ENCODE data around the gene OLIG2.

Gene OLIG2

DNA sequence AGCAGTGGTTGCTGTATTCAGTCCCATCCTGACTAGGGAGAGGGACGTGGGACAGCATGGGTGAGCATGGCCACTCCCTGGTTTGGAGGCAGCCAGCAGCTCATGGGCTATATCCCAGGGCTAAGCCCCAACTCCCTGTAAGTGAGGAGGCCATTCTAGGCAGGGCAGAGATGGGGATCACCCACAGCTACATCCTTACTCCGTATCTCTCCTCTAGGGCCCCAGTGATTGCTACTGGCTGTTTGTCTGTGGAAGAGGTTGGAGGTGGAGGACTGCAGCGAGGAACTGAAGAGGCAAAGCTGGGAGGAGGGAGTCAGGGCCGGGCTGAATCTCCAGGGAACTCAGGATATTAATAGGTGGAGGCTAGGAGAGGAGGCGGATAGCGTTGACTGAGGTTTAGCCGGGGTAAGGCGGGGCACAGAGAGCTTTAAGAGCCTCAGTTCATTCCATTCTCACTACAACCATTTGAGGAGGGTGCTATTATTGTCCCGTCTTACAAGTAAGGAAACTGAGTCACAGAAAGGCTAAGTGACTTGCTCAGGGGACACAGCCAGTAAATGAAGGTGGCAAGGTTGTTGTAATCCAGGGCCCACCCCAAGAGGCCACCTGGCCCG is 6.8 kb downstream of the OLIG2 start:
- DNase-seq (ENCODE audit: low read depth, low spot score) = no peak

DNA sequence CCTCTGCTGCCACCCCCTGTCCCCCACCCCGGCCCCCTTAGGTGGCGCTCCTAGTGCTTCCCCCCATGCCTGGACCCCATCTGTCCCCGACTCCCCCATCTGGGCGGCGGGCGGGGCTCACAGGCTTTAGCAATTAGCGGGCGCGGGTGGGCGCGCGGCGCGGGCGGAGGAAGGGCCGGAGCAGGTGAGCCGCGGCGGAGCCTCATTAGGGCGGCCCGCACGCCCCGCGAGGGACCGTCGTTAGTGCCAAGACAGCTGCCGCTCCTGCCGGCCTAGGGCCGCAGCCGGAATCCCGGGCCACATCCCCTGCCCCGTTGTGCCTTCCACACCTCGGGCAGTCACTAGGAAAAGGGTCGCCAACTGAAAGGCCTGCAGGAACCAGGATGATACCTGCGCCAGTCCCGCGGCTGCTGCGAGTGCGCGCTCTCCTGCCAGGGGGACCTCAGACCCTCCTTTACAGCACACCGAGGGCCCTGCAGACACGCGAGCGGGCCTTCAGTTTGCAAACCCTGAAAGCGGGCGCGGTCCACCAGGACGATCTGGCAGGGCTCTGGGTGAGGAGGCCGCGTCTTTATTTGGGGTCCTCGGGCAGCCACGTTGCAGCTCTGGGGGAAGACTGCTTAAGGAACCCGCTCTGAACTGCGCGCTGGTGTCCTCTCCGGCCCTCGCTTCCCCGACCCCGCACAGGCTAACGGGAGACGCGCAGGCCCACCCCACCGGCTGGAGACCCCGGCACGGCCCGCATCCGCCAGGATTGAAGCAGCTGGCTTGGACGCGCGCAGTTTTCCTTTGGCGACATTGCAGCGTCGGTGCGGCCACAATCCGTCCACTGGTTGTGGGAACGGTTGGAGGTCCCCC is 7.6 kb downstream of the OLIG2 start:
- DNase-seq (ENCODE audit: low read depth, low spot score) = no peak

- no peak for DNase-seq (ENCODE audit: low read depth, low spot score)
Observed at GRCh38 chr21:33033961-33034413, 8.3 kb downstream of the OLIG2 start.

GRCh38 chr21:33035147-33035546 is 9.4 kb downstream of the OLIG2 start:
- DNase-seq (ENCODE audit: low read depth, low spot score) = no peak

GRCh38 chr21:33036430-33037162 is 10.9 kb downstream of the OLIG2 start:
- no peak for DNase-seq (ENCODE audit: low read depth, low spot score)

GRCh38 chr21:33037501-33037900 is 11.8 kb downstream of the OLIG2 start:
- DNase-seq (ENCODE audit: low read depth, low spot score) = no peak

DNA sequence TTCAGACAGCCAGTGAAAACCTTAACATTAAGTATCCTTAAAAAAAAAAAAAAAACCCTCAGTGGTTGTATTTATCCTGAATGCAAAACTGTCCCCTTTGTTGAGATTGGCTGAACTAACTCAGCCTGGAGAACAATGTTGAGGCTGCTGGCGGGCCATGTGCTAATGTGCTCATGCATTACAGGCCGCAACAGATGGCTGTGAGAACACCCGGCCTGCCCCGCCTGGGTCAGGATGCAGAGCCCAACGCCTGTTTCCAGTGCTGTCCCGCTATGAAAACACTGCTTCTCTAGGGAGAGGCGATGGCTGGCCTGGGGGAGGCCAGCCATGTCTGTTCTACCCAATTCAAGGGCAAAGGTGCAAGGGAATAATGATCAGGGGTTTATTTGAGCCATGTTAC is 13.8 kb downstream of the OLIG2 start:
- no peak for DNase-seq (ENCODE audit: low read depth, low spot score)

DNA sequence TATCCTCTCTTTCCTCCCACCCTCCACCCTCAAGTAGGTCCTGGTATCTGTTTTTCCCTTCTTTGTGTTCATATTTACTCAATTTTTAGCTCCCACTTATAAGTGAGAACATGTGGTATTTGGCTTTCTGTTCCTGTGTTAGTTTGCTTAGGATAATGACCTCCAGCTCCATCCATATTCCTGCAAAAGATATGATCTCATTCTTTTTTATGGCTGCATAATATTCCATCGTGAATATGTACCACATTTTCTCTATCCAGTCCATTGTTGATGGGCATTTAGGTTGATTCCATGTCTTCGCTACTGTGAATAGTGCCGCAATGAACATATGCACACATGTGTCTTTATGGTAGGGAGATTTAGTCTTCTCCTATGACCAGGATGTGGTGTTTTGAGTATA is 14.5 kb downstream of the OLIG2 start:
- DNase-seq (ENCODE audit: low read depth, low spot score) = no peak

DNA sequence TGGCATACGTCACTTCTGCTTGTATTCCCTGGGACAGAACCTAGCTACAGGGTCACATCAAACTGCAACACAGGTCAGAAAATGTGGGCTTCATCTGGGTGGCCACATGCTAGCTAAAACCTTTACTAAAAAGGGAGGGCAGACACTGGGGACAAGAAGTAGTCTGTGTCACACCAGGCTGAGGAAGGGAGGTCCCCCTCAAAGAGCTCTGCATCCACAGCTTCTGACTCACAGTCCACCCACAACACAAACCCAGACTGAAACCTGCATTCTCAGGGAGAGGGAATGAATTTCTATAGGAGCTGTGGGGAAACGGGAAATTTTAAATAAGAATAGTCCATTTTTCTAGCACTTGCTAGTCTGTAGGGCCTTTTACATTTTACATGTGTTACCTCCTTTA is 16.2 kb downstream of the OLIG2 start:
- DNase-seq (ENCODE audit: low read depth, low spot score) = no peak

DNA sequence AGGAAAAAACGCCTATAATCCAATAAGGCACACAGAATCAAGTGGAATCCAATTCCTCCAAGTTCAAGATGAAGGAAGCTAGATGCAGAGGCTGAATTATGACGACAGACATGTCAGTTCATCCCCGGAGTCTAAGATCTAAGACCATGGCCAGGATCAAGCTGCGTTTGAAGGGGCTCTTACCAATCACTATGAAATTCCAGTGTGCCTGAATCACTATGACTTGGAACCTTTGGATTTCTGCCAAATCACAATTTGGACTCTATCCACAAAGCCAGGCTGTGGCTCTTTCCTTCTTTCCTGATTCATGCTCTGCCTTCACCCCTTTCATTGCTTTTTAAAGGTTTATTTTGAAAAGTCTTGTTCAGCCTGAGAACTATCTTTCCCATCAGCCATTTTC is 17.1 kb downstream of the OLIG2 start:
- DNase-seq (ENCODE audit: low read depth, low spot score) = no peak

DNA sequence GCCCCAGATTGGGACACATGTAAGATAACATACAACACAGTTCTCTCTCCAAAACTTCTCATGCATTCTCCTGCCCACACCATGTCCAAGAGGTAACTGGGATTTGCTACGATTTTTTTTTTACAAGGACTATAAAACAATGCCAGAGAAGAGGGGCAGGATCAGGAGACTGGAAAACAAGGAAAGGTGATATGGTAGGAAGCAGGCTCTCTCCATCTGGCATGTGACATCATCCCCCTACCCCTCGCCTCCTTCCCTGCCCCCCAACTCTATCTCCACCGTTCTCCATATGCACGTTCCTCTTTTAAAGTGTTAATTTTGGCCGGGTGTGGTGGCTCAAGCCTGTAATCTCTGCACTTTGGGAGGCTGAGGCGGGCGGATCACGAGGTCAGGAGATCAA is 20.7 kb downstream of the OLIG2 start:
- DNase-seq (ENCODE audit: low read depth, low spot score) = no peak

DNA sequence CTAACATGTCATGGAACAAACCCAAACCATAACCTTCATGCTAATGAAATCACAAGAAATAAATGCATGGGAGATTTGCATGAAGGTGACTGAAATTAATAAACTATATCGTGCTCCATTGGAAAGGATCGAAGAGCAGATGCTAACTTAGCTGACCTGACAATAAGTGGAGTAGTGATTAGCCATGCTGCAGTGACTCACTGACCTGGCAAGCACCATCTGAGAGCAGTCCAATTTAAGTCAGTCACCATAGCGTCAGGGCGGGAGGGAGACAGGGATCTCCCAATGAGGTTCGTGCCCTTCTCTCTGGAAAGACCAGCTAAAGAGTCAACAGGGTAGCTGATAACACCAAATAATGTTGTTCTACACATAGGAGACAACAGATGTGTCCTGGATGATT is 21.5 kb downstream of the OLIG2 start:
- DNase-seq (ENCODE audit: low read depth, low spot score) = no peak

GRCh38 chr21:33051925-33052324 is 26.2 kb downstream of the OLIG2 start:
- no peak for DNase-seq (ENCODE audit: low read depth, low spot score)

DNA sequence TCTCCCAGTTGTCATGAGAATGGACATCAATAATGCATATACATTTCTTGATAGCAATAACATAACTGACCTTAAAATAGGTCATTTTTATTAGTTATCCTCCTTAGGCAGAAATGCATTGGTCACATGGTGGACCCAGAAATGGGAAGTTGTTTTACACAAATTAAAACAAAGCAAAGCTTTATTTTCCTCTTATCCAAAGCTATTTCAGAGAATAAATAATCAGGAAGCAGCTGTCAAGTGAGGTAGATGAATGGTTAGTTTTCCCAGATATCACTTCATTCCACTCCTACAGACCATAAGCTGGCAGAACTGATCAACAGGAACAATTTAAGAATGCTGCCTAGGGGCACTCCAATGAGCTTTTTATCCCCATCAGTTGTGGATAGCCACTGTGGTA is 28.2 kb downstream of the OLIG2 start:
- DNase-seq (ENCODE audit: low read depth, low spot score) = no peak

- DNase-seq (ENCODE audit: low read depth, low spot score) = no peak
Observed at GRCh38 chr21:33055991-33056390, 30.3 kb downstream of the OLIG2 start.

GRCh38 chr21:33057385-33057940 is 31.7 kb downstream of the OLIG2 start:
- DNase-seq (ENCODE audit: low read depth, low spot score) = no peak

GRCh38 chr21:33058527-33058926 is 32.8 kb downstream of the OLIG2 start:
- DNase-seq (ENCODE audit: low read depth, low spot score) = no peak

GRCh38 chr21:33058957-33059356 is 33.2 kb downstream of the OLIG2 start:
- no peak for DNase-seq (ENCODE audit: low read depth, low spot score)

GRCh38 chr21:33059380-33059841 is 33.7 kb downstream of the OLIG2 start:
- no peak for DNase-seq (ENCODE audit: low read depth, low spot score)

GRCh38 chr21:33061233-33061632 is 35.5 kb downstream of the OLIG2 start:
- no peak for DNase-seq (ENCODE audit: low read depth, low spot score)

GRCh38 chr21:33063375-33063883 is 37.7 kb downstream of the OLIG2 start:
- DNase-seq (ENCODE audit: low read depth, low spot score) = no peak
